ENCODE results near the gene ZNF99.
"Not testable (repeated sequence)": the region's sequence is repeated elsewhere in the genome, so short reads cannot be mapped to it uniquely, and the experiment has no call there.

ZNF99 gene

GRCh38 chr19:22783651-22784410 lies at the start of gene ZNF99:
Gene ZNF99, minus strand, starts transcription at chr19:22784151. Its CDS starts 135 bp downstream, at chr19:22784016.
- DNase-seq, result peak; percentile 22

DNA sequence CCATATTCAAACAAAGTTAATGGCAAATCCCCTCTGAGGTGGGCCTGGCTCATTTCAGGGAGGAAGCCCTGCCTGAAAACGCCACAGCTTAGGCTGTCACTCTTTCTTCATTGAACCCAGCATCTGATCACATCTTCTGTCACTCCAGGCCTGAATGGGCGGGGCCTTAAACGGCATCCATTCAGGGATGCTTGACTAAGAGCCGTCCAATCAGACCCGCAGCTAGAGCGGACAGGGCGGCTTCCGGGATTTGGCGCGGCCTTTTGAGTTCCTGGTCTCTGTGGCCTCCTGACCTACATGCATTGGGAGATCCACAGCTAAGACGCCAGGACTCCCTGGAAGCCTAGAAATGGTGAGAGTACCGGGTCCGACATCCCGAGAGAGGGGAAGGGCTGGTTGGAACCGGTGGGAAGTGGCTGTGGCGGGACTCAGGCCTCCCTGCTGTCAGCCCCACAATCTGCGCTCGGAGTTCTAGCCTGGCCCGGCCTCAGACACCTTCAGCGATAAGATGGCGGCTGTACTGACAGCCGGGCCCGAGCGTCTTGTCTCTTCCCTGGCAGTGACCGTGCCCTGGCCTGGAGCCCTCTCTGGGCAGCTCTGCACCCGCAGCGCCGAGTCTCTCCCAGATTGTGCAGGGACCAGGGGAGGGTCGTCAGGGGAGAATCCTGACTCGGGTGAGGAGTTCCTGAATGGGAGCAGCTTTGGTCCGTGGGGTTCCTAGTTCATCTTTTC lies 48.2 kb upstream of the ZNF99 start, which contains the start of gene ZNF723:
Gene ZNF723 (plus strand): TSS at position 261 of the 732 bp plus-strand sequence. CDS start 89 bp downstream, at position 350.
- DNase-seq, result no peak

DNA sequence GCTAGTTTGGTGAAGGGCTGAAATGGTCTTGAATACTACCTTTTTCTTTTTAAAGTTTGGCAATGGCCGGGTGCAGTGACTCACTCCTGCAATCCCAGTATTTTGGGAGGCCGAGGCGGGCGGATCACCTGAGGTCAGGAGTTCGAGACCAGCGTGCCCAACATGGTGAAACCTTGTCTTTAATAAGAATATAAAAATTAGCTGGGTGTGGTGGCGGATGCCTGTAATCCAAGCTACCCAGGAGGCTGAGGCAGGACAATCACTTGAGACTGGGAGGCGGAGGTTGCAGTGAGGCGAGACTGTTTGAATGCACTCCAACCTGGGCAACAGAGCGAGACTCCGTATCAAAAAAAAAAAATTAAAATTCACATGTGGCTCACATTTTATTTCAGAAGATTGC lies 47.3 kb upstream of the ZNF99 start:
- no peak for DNase-seq

DNA sequence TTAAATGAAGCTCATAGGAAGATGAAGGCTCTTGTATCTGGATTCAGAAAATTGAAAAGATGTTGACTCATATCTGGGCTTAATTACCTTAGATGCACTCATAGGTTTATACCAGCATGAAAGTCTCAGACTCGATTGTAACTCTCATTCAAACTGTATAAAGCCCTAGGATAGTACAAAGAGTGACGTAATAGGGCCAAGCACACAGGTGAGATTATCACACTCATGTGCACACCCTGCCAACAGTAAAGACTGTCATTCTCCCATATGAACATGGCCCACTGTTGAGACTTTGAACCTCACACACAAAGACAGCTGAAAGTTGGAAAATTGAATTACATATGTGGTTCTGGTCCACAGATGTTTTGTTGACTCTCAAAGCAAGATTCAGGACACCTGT lies 30.2 kb upstream of the ZNF99 start:
- no peak for DNase-seq

DNA sequence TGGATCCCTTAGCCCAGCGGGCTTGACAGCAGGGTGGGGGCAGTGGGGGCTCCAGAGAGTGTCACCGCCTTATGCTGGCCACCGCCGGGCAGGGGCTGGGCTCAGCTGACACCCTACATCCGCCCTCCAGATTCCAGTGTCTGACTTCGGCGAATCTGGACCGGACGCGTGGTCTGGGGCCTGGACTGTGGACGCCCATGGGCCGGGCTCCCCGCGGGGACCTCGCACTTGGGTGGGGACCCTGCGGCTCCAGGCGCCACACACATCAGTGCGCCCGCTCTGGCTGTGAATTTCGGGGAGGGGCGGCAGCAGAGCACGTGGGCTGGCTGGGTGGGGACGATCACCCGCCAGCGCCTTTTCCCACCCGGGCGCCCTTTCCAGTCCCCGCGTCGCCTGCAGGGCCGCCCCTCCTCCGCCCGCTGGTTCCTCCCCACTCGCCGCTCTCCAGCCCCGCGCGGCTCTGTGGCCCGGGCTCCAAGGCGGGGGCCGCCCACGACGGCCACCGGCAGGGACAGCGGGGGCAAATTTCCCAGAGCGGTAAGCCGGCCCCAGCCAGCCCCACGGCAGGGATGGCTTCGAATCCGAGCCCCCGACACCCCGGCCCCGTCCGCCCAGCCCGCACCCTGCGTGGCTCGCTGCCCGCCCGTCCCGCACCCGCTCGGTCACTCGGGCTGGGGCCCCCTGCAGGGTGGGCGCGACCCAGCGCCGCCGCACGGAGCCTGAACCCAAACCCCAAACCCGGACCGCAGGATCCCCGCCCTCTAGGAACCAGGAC lies 23.3 kb upstream of the ZNF99 start:
- DNase-seq, result no peak

- DNase-seq, result no peak
Observed at GRCh38 chr19:22806418-22806817, 22.5 kb upstream of the ZNF99 start.

DNA sequence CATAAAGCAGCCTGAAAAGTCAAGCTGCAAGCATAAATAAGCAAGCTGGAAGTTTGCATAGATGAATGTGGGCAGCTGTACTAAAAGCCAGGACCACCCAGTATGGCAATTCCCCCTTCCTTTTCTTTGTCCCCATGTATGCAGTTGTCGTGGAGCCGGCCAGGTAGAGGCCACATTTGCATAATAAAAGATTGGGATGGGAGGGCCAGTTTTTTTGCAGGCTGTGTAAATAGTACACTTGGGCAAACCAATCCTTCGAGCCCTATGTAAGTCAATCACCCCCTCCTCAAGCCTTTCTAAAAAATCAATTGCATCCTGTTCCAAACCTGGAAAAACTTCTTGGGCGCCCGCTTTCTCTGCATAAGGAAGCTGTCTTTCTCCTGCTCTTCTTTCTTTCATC lies 13.1 kb upstream of the ZNF99 start:
- no peak for DNase-seq

DNA sequence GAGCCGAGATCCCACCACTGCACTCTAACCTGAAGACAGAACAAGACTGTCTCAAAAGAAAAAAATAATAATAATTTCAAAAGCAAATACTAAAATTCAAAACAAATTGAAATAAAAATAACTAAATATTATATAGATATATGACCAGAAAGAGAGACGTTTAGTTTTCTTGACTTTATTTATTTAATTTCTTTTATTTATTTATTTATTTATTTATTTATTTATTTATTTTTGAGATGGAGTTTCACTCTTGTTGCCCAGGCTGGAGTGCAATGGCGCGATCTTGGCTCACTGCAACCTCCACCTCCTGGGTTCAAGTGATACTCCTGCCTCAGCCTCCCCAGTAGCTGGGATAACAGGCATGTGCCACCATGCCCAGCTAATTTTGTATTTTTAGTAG lies 8.9 kb upstream of the ZNF99 start:
- not testable (repeated sequence) for DNase-seq

GRCh38 chr19:22735911-22736645 lies 47.9 kb downstream of the ZNF99 start:
- DNase-seq, result no peak

- no peak for DNase-seq
Observed at GRCh38 chr19:22733691-22734090, 50.3 kb downstream of the ZNF99 start.

DNA sequence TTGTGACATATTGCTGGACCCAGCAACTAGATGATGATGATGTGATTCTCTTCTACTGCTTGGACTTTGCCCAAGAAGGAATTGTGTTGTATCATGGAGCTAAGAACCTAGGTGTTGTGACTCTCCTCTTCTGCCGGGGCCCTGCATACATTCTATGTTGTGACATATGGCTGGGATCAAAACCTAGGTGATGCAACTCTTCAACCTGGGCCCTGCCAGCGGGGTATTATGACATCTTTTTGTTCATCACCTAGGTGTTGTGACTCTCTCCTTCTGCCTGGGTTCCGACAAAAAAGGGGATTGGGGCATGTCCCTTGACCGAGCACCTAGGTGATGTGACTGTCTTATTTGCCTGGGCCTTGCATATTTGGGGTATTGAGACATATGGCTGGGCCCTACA lies 55.7 kb downstream of the ZNF99 start:
- not testable (repeated sequence) for DNase-seq

DNA sequence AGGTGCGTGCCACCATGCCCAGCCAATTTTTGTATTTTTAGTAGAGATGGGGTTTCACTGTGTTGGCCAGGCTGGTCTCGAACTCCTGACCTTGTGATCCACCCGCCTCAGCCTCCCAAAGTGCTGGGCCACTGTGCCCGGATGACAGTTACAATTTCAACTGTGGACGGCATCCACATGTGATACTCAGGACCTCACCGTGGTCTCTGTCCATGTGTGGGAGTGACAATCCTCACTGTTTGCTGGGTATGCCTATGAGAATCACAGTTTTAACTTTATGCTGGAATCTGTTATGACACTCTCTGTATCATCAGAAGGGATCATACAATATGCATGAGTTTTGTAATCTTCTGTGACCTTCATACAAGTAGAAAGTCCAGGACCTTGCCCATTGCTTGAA lies 62.4 kb downstream of the ZNF99 start:
- DNase-seq, result not testable (repeated sequence)

- DNase-seq, result no peak
Observed at GRCh38 chr19:22708983-22709382, 75.0 kb downstream of the ZNF99 start.

- not testable (repeated sequence) for DNase-seq
Observed at GRCh38 chr19:22703096-22703495, 80.9 kb downstream of the ZNF99 start.

- not testable (repeated sequence) for DNase-seq
Observed at GRCh38 chr19:22702661-22703060, 81.3 kb downstream of the ZNF99 start.
